Endodermal cell (in vitro differentiated cells): Measurements from ENCODE around the gene TULP4. TPM values are rescaled to one million over a fixed set of nuclear protein-coding genes. Genes with fewer than 3 reads are reported as not detected.
A peak's percentile ranks its signal among the peaks of the same experiment; 100 is the strongest.

ENCODE experiments used
- DNase-seq: peaks from one replicate; pipeline ENCODE4 v3.0.0-alpha.2; 2017
- H3K27ac ChIP-seq: 2 replicates; pipeline ENCODE4 v1.5.1; 2013; ENCODE audit warnings: mild to moderate bottlenecking, low read depth, low read length, moderate library complexity
- H3K27me3 ChIP-seq: 2 replicates; pipeline ENCODE4 v1.6.1; 2013; ENCODE audit warnings: mild to moderate bottlenecking, low read length, moderate library complexity; ENCODE audit not compliant: insufficient read depth, control insufficient read depth, poor library complexity, severe bottlenecking
- H3K36me3 ChIP-seq: 2 replicates; pipeline ENCODE4 v1.7.0; 2013; ENCODE audit warnings: mild to moderate bottlenecking, low read length, moderate library complexity; ENCODE audit not compliant: control insufficient read depth, insufficient read depth
- H3K4me1 ChIP-seq: one replicate; pipeline ENCODE4 v1.7.0; 2013; ENCODE audit warnings: low read length; ENCODE audit not compliant: control insufficient read depth, insufficient read depth
- H3K4me3 ChIP-seq: 2 replicates; pipeline ENCODE4 v1.5.1; 2013; ENCODE audit warnings: mild to moderate bottlenecking, low read length, moderate library complexity
- H3K9ac ChIP-seq: 2 replicates; pipeline ENCODE4 v1.6.1; 2013; ENCODE audit warnings: mild to moderate bottlenecking, low read length, moderate library complexity; ENCODE audit not compliant: poor library complexity, severe bottlenecking; ENCODE audit errors: extremely low read depth
- H3K9me3 ChIP-seq: 2 replicates; pipeline ENCODE4 v1.6.1; 2013; ENCODE audit warnings: mild to moderate bottlenecking, low read length, moderate library complexity; ENCODE audit not compliant: control insufficient read depth
- H3K27ac Mint-ChIP-seq: 2 replicates; pipeline ENCODE4 v1.8.0; 2020; ENCODE audit warnings: mixed read lengths
- H3K27me3 Mint-ChIP-seq: 2 replicates; pipeline ENCODE4 v1.8.0; 2021; ENCODE audit warnings: mild to moderate bottlenecking, mixed read lengths; ENCODE audit not compliant: insufficient read depth
- H3K36me3 Mint-ChIP-seq: 2 replicates; pipeline ENCODE4 v1.8.0; 2020; ENCODE audit warnings: low read depth, mixed read lengths
- H3K4me1 Mint-ChIP-seq: 2 replicates; pipeline ENCODE4 v1.8.0; 2020; ENCODE audit warnings: mixed read lengths
- H3K4me3 Mint-ChIP-seq: 2 replicates; pipeline ENCODE4 v1.8.0; 2020; ENCODE audit warnings: mild to moderate bottlenecking, moderate library complexity, mixed read lengths
- H3K9me3 Mint-ChIP-seq: 2 replicates; pipeline ENCODE4 v1.8.0; 2020; ENCODE audit warnings: mild to moderate bottlenecking, mixed read lengths
- CTCF ChIP-seq: fragments of 200-600 bp; sonication (generic); conservative IDR thresholded peaks from 2 replicates; pipeline ENCODE4 v1.5.0; 2021; ENCODE audit warnings: antibody characterized with exemption, mild to moderate bottlenecking
- WGBS, 2 experiments: methylation state at CpG; one replicate each; pipeline versions ENCODE4 v1.1.5 to v1.1.7; 2013; ENCODE audit warnings: missing lambda C conversion rate in 2 of 2, mixed read lengths in 1 of 2; ENCODE audit not compliant: insufficient coverage in 1 of 2, insufficient read length in 1 of 2; 5-methylcytosine and 5-hydroxymethylcytosine counted together
- total RNA-seq, 2 donors: library from RNA; stranded (reverse); fragmentation: NEBNext Ultra II Directional in 1 of 2; extraction: Animal tissue kit (Norgen Biotek cat#: 25700) in 1 of 2; gene quantifications; 2 replicates in 1 of 2; 3 replicates in 1 of 2; pipeline ENCODE4 v1.2.1, GENCODE V29; 2021

Gene TULP4
- total RNA-seq, 2 donors from 2014 or later: 102 to 103 TPM

- H3K27ac ChIP-seq: no peak overlapping the region
- no peak for DNase-seq
- no peaks in the 10 kb centered on the region for H3K36me3 ChIP-seq
- Mint-ChIP-seq H3K9me3 (no peaks in the 10 kb centered on the region), H3K36me3 (no peaks in the 10 kb centered on the region), H3K4me1 (peaks cover 23% of the 10 kb centered on the region), H3K27ac (no peak overlapping the region), H3K27me3 (peaks cover 11% of the 10 kb centered on the region), H3K4me3 (no peak overlapping the region)
- no peak for TF ChIP-seq CTCF
- H3K27me3 ChIP-seq: no peaks in the 10 kb centered on the region
- WGBS, 2 experiments: 89 to 92% methylated on average over 5 of the region's 5 CpGs
- H3K4me3 ChIP-seq: no peak overlapping the region
- H3K9me3 ChIP-seq: no peaks in the 10 kb centered on the region
- peaks cover 4% of the 10 kb centered on the region for H3K4me1 ChIP-seq
- no peak overlapping the region for H3K9ac ChIP-seq
Measured at GRCh38 chr6:158557927-158558326, 245.7 kb downstream of the TULP4 start.

- Histone ChIP-seq H3K4me1 (peaks cover 4% of the 10 kb centered on the region), H3K9me3 (no peaks in the 10 kb centered on the region), H3K27me3 (no peaks in the 10 kb centered on the region), H3K9ac (no peak overlapping the region), H3K27ac (no peak overlapping the region), H3K36me3 (no peaks in the 10 kb centered on the region), H3K4me3 (no peak overlapping the region)
- H3K4me1 Mint-ChIP-seq: peaks cover 23% of the 10 kb centered on the region
- H3K27me3 Mint-ChIP-seq: peaks cover 11% of the 10 kb centered on the region
- 92 to 95% methylated on average over 10 to 14 of the region's 14 CpGs for WGBS, 2 experiments
- no peak for DNase-seq
- no peak for TF ChIP-seq CTCF
- no peaks in the 10 kb centered on the region for H3K9me3 Mint-ChIP-seq
- H3K27ac Mint-ChIP-seq: peak overlapping the region; percentile 52
- H3K36me3 Mint-ChIP-seq: peaks cover 2% of the 10 kb centered on the region
- H3K4me3 Mint-ChIP-seq: peak overlapping the region; percentile 76
Measured at GRCh38 chr6:158558415-158559306, 246.4 kb downstream of the TULP4 start.

GRCh38 chr6:158559338-158559894 lies 247.2 kb downstream of the TULP4 start:
- H3K27ac ChIP-seq: no peak overlapping the region
- Mint-ChIP-seq H3K27ac (peak overlapping the region; percentile 52), H3K36me3 (peaks cover 2% of the 10 kb centered on the region), H3K4me3 (peak overlapping the region; percentile 76), H3K27me3 (peaks cover 11% of the 10 kb centered on the region), H3K4me1 (peaks cover 23% of the 10 kb centered on the region), H3K9me3 (no peaks in the 10 kb centered on the region)
- DNase-seq: no peak
- WGBS, 2 experiments: 61 to 87% methylated on average over 8 to 14 of the region's 14 CpGs
- peaks cover 4% of the 10 kb centered on the region for H3K4me1 ChIP-seq
- no peaks in the 10 kb centered on the region for H3K27me3 ChIP-seq
- peak overlapping the region; percentile 91 for H3K4me3 ChIP-seq
- no peaks in the 10 kb centered on the region for H3K36me3 ChIP-seq
- TF ChIP-seq CTCF: no peak
- H3K9ac ChIP-seq: peak overlapping the region; percentile 42
- no peaks in the 10 kb centered on the region for H3K9me3 ChIP-seq
